NCI-H1694 treated with DMSO at 0.1 percent for 48 hours (cell line): Measurements from ENCODE around the gene ZDHHC8.

Experiments
- DNase-seq: peaks from one replicate; lab custom pipeline; 2025; lab: John Stamatoyannopoulos, UW

Gene ZDHHC8

DNA sequence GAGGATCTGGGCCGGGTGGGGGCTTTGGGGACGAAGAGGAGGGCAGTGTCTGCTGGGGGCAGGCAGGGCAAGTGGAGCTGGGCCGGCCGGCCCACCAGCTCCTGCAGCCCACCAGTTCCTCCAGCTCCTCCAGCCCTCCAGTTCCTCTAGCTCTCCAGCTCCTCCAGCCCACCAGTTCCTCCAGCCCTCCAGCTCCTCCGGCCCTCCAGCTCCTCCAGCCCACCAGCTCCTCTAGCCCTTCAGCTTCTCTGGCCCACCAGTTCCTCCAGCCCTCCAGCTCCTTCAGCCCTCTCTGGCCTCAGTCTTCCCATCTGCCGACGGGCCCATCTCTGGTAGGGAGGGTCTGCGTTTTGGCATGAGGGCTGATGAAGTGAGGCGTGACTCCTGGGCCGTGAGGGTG is 28.4 kb downstream of the ZDHHC8 start:
- no peak for DNase-seq

DNA sequence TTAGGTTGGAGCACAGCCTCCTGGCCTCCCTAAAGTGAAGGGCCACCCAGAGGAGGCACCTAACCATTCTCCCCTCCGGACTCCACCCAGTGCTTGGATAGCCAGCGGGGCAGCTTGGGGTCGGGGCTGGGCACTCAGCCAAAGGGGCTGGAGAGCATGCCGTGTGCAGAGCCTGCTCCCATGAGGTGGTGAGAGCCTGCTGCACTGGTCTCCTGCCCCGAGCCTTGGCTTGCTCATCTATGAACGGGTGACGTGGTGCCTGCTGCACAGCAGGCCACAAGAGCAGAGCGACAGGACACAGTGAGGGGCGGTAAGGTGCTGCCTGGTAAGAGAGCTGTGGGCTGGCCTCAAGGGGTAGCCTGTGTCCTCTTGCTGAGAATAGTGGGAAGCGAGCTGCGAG is 33.3 kb downstream of the ZDHHC8 start:
- no peak for DNase-seq

DNA sequence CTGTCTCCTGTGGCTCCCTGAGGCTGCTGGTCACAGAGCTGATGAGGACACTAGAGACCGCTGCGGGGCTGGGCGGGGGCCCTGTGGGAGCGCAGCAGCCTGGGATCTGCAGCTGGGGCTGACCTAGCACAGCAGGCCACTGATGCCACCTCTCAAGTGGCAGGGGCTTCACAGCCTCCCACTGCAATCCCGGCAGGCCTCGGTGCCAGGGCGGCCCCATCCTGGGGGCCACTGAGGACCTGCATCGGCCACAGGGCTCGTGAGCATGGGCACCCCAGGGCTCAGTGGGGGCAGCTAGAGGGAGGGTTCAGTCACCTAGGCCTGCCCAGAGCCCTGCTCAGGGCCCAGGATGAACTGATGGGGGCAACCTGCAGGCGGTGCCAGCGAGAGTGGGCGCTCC is 33.8 kb downstream of the ZDHHC8 start:
- no peak for DNase-seq

DNA sequence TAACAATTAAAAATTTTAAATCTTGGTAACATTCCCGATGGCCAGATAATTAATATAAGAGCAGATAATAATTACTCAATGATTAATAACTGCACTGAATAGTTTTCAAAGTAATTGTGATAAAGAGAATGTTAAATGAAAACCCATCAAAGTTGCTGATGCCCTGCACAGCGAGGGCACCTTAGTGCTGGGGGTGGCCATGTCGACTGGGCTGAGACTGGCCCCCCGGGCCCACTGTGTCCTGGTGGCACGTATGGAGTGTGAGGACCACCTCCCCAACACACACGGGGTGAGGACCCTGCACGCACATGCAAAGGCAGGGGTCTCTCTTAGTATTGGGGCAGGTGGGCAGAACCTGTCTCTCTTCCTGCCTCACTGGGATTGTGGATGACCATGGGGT is 34.3 kb downstream of the ZDHHC8 start:
- no peak for DNase-seq

DNA sequence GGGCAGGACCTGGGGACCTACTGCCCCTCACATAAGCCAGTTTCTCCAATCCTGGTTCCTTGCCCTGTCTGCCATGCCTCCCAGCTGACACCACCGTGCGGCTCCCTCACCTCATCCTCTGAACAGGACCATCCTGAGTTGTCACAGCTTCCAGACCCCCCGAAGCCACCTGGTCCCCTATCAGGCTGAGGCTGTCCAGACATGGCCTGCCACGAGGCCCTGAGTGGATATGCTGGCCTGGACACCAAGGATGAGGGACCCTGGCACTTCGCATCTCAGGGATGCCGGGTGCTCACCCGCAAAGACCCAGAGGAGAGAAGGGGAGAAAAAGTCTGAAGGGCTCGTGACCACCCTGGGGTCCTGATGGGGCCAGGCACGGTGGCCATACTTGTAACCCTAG is 35.1 kb downstream of the ZDHHC8 start:
- no peak for DNase-seq

DNA sequence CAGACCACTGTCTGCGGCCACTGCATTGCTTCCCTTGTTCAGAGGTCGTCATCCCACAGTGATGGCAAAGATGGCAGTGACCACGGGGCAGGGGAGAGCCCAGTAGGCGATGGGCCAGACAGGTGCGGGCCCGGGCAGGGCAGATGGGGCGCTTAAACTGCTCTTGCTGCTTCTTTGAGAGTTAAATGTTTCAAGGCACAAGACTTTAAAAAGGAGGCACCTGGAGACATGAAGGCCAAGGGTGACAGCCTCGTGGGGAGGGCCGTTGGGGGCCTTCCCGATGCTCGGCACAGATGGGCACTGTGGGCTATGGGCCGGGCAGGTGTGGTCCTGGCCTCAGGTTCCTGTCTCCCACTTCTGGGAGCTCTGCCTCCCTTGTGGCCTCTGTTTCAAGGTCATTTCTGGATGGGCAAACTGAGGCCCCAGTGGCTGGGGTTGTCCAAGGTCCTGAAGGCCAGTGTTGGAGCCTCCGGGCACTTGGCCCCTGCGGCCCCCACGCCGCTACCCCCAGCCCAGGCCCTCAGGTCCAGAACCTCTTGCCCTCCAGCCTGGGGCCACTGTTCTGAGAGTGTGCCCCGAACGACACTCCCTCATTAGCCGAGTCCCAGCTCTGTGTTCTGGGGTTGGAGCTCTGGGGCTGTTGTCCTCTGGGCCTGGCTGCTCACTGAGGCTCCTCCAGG is 36.2 kb downstream of the ZDHHC8 start:
- DNase-seq, result no peak

DNA sequence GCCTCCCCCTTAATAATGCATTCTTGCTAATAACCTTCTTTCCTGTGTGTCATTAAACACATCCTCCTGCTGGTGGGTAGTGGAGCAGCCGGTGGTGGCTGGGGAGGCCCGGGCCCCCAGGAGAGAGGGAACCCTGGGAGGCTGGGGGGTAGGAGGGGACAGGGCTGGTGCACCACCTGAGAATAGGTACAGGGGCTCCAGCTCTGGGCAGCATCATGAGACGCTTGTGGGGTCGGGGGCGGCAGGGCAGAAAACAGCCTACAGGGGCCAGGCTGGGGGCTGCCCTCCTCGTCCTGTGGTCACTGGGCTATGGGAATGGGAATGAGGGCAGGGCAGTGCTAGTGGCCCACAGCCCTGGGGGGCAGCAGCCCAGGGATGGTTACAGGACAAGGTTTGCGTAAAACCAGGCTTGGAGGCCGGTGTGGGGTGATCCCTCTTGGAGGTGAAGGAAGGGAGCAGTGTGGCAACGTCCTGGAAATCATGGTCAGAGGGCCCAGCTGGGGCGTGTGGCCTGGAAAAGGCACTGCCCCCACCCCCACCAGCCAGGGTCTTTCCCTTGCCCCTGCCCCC is 37.7 kb downstream of the ZDHHC8 start:
- no peak for DNase-seq

DNA sequence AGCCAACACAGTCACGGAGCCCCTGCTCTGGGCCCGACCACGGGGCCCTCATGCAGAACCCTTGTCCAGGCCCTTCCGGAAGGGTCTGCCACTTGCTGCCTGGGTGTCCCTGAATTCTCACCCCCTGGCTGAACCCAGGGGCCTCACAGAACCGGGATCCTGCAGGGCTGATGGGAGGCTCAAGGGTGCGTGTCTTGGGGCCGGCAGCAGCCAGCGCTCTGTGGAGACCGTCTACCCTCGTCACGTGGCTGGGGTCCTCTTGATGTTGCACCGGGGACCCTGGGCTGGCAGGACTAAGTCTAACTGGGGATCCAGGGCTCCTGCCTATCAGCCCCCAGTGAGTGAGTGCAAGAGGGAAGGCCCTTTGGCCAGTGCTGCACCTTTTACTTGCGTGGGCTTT is 38.6 kb downstream of the ZDHHC8 start:
- no peak for DNase-seq

DNA sequence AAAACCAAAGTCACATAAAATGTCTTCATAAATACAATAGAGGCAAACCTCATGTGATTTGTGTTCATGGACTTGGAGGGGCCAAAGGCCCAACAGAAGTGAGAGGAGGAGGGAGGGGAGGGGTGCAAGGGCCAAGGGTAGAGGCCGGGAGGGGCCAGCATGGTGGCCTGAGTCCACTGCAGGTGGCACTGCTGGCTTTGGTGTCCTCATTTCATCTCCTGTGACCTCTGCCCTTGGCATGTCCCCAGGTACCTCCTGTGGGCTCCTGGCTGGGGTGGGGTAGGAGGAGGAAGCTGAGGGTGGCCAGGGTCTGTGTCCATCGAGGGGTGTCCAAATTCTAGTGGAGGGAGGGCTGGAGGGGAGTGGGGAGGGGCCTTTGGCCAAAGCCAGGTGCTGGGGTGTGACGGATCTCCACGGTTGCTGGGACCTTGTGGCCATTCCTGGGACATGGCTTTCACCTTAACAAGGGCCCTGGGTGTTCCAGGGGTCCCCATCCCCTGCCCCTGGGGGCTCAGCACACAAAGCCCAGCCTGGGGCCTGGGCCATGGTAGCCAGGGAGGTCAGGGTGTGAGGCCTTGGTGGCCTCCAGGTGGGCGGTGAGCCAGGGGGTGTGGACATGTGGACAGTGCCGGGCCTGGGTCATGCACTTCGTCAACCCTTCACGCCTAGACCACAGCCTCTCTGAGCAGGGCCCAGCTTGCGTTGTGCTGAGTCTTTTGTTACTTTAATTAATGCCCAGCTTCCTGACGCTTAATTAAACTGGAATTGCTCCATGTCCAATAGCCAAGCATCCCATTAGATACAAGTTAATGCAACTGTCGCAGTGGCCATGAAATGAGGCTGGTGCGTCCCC is 39.9 kb downstream of the ZDHHC8 start:
- no peak for DNase-seq

DNA sequence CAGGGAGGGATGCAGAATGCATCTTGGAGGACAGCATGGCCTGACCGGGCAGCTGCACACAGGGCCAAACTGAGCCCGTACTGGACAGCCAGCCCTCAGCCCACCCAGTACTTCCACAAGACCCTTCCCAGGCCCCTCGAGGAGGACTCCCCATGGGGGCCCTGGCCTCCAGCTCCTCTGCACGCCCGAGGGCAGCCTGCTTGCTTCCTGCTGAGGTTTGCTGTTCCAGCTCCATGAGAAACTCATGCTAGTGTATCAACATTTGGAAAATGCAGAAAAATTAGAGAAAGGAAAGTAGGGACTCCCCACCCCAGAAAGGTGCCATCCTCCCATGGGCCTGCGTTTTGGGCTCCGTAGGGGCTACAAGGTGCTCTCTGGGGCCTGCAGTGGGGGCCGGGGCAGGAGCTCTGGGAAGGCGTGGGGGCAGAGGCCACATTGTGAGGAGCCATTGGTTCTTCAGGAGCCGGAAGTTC is 40.6 kb downstream of the ZDHHC8 start:
- no peak for DNase-seq

DNA sequence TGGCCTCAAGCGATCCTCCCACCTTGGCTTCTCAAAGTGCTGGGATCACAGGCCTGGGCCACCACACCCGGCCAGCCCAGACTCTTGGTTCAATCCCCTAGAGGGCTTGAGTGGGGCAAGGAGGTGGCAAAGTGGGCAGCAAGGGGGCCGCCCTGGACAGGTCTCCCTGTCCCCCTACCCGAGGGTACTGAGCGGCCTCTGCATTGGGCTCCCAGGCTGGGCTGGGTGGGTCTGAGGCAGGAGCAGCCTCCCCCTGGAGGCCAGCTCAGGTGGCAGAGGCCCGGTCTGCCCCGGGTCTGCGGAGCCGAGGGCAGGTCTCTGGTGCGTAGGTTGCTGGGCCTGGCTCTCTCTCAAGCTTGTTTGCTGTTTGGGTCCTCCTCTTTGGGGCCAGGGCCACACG is 41.6 kb downstream of the ZDHHC8 start:
- no peak for DNase-seq

DNA sequence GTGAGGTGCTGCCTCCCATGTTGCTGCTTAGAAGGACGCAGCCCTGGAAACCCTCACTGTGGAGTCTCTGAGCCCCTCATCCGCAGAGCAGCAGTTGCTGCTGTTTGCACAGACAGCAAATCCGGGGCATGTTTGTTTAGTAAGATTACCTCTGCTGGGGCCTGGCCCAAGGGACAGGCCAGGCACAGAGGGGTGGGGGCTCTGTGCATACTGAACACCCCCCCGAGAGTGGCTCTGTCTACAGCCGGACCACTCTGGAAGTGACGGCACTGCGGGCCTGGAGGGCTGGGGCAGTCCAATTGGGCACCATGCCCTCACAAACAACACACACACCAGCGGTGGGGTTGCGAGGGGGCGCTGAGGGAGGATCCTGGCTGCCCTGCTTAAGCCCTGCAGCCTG is 42.2 kb downstream of the ZDHHC8 start:
- no peak for DNase-seq

DNA sequence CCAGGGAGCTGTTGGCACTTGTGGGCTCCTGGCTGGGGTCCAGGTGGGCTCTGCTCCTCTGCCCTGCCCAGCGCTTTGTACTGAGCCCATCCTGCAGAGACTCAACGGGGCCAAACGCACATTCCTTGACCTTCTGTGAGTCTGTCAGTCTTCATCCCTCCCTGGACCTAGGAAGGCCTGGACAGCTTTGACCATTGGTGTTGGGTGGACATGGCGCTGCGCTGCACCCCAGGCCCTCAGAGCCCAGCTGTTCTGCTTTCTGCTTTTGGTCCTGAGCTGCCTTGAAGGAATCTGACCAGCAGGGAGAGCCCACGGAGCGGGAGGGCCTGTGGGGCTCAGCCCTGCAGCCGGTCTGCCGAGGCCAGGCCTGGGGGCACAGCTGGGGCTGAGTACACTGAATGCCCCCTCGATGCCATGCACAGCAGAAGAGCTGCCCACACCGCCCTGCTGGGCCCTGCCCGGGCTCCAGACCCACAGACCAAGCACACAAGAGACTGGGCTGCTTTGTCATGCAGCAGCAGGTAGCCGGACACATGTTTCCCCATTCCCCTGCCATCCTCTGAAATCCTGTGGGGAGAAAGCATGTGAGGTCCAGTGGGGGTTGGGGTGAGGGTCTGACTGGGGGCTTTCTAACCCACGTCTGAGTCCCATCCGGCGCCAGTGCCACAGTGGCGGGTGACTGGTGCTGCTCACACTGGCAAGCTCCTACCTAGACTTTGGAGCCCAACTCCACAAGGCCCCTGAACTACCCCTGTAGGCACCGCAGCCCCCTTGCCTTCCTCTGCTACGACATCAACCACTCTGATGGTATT is 43.4 kb downstream of the ZDHHC8 start:
- DNase-seq, result no peak

DNA sequence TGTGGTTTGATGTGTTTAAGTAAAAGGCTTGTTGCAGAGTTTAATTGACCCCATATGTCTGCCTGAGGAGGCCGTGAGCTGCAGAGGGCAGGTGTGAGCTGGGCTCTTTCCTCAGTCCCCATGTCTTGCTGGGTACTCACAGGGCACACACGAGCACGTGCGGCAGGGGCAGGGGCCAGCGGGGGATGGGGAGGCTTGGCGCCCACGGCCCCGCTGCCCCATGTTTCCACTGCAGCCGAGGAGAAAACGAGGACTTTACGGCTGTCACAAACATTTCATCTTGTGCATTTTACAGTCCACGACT is 43.9 kb downstream of the ZDHHC8 start:
- DNase-seq, result no peak

DNA sequence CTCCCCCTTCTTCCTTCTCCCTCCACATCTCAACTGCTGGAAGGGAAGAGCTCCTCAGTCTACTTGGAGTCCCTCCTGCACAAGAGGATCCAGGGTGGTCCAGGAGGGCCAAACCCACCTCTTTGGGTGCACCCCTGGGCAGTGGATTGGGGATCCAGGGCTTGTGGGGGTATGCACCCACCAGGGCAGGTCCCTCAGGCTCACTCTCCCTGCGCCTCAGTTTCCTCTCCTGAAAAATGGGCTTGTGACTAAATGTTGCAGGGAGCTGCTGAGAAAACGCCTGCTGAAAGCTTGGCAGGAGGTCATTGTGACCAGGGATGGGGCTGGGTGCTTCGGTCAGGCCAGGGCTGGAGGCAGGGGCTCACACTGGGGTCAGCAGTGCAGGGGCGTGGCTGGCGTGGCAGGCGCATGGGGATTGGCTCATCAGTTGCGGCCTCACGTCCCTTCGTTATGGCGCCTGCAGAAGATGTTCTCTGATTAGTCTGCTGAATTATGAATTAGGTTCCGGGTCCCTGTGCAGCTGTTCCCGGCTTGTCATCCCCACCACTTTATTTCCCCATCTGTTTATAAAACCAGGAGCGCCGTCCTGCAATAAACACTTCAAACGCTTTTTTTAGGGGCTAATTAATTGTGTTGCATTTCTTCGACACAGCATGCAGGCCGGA is 44.9 kb downstream of the ZDHHC8 start:
- DNase-seq, result peak; percentile 29

DNA sequence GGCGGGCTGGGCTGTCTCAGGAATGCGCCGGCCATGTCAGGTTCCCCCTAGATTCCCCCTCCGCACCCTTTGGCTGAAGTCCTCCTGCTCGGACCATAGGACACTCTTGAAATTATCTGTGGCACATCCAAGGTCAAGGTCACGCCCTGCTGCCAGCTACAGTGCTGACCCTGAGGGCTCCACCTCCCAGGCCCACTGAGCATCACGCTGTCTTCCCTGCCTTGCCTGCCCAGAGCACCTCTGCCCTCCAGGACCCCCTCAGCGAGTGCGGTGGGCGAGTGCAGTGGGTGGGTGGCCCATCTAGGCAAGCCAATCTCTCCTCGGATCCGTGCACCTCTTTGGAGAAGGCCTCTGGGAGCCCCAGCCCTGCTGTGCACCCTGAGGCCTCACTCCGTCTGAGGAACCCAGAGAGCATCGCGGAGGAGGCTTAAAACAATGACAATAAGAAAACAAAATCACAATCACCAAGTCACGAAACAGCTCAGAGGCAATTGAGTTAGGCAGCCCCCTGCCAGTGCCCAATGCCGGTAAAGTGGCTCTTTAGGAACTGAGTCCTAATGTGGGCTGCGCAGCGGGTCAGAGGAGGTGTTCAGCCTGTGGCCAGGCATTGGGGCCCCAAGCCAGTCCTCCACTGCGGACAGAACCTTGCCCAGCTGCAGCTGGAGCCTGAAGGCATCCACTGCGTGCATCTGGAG is 45.8 kb downstream of the ZDHHC8 start:
- DNase-seq, result no peak

DNA sequence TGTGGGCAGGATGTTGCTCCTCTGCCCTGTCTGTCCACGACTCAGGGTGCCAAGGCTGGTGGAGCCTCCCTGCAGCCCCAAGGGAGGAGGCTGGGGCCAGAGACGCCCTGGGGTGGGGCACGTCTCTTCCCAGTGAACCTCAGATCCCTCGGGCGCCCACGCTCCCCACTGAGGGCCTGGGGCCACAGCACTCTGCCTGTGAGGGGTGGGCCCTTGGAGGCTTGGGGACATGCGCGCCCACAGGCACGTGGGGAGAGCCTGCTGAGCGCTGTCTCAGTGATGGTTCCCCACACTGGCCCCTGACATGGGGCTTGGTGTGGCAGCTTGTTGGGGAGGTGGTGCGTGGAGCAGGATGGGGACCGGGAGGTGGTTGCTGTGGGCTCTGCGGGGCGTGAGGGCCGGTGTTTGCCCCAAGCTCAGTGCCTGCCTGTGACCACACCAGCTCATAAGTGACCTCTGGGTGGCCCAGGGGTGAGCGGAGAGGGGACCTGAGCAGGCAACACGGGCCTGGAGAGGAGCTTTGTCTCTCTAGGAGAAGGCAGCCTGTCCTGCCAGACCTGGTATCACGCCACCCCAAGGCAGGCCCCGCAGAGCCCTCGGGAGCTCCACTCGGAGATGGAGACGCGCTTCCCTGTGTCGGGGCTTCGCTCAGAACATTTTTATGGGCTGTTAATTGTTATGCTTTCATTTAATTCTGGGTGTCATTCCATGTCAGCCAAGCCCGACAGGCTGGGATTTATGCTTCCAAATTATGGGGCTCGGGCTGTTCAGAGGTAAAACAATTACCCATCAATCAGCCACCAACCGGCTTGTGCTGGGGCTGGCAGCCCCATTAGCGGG is 46.7 kb downstream of the ZDHHC8 start:
- DNase-seq, result no peak

DNA sequence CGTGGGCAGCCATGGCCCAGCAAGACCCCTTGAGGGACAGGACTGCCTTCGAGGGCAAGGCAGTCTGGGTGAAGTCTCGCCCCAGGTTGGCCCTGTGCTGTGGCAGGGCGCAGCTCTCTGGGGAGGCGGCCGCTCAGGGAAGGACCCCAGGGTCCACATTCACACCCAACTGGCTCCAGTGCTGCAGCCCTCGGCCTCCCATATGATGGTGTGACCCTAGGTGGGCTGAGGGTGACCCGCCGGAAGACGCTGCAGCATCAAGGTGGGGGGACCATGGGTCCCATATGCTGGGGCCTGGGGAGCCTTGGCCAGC is 47.3 kb downstream of the ZDHHC8 start:
- DNase-seq, result no peak

DNA sequence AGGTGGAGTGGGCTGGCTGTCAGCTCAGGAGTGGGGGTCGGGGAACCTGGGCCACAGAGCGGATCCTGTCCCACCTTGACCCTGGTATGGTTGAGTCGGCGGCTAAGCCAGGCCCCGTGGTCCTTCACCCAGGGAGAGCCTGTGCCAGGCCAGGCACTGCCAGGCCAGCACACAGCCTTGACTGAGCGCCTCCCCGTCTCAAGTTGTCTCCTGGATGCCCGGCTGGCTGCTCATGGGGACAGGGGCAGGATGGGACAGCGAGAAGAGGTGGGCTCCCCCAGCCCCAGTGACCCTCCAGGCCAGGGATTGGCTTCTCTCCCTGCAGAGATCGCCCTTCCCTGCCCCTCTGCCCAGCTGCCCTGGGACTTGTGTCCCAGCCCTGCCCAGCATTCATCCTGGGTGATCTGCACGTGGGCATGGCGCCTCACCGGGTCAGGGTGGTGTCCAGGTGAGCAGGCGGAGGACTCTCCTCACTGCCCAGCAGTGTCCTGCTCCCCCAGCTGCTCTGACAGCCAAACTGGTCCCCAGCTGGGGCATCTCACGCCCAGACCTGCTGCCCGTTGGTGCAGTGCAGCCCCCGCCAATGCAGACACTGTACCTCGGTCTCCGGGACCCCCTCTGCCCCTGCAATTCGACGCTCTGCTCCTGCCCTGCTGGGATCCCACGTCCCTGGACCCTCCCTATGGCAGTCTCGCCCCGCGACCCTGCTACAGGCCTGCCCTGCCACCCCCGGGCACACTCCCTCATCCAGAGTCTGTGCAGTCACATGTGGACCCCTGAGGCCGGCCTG is 48.0 kb downstream of the ZDHHC8 start:
- no peak for DNase-seq

DNA sequence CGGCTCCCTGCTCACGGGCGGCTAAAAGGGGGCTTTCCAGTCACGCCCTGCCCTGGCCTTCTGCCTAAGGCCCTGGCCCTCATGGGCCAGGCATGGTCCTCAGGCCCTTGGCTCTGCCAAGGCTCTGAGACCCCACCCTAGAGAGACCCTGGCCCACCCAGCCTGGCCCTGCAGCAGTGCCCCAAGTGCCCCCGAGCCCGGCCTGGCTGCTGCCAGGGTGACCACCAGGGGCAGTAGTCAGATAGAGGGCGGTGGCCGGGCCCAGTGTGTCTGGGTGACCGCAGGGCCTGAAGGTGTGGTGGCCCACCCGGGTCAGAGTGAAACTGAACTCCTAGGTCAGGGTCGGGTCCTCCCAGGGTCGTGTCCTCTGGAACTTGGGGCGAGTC is 48.6 kb downstream of the ZDHHC8 start:
- DNase-seq, result no peak
